ENCODE results near the gene SEL1L2.

SEL1L2 gene

GRCh38 chr20:13810446-13810845, 180.0 kb downstream of the SEL1L2 start:
- DNase-seq = no peak

- no peak for DNase-seq
These were observed 180.6 kb downstream of the SEL1L2 start for GRCh38 chr20:13809855-13810254.

- no peak for DNase-seq
These were observed 181.0 kb downstream of the SEL1L2 start for GRCh38 chr20:13809373-13809772.

- no peak for DNase-seq
These were observed 189.7 kb downstream of the SEL1L2 start for GRCh38 chr20:13800728-13801134.

- DNase-seq = no peak
These were observed 190.4 kb downstream of the SEL1L2 start for GRCh38 chr20:13799974-13800373.

Data from activated CD8-positive, alpha-beta memory T cell treated with anti-CD3 and anti-CD28 coated beads for 24 hours (primary cell).